GM19328 (cell line): ENCODE data around the gene NAALADL2.

Experiments
- ATAC-seq: cut with Tn5 transposase; IDR thresholded peaks from one replicate; pipeline ENCODE4 v1.9.1; 2021; ENCODE audit warnings: mild to moderate bottlenecking, moderate library complexity; ENCODE audit not compliant: unreplicated experiment

Gene NAALADL2

GRCh38 chr3:175193815-175194518 is 334.8 kb downstream of the NAALADL2 start:
- ATAC-seq: no peak

GRCh38 chr3:175198991-175199783 is 340.1 kb downstream of the NAALADL2 start:
- no peak for ATAC-seq

- ATAC-seq: no peak
Observed at GRCh38 chr3:175199961-175200360, 340.8 kb downstream of the NAALADL2 start.

GRCh38 chr3:175200391-175201095 is 341.4 kb downstream of the NAALADL2 start:
- no peak for ATAC-seq

- no peak for ATAC-seq
Observed at GRCh38 chr3:175207361-175207760, 348.2 kb downstream of the NAALADL2 start.

- ATAC-seq: no peak
Observed at GRCh38 chr3:175208326-175208725, 349.2 kb downstream of the NAALADL2 start.

GRCh38 chr3:175211466-175211865 is 352.3 kb downstream of the NAALADL2 start:
- no peak for ATAC-seq

- ATAC-seq: no peak
Observed at GRCh38 chr3:175212896-175213295, 353.8 kb downstream of the NAALADL2 start.

GRCh38 chr3:175214216-175214615 is 355.1 kb downstream of the NAALADL2 start:
- ATAC-seq: no peak

GRCh38 chr3:175215833-175216232 is 356.7 kb downstream of the NAALADL2 start:
- ATAC-seq: no peak

GRCh38 chr3:175222356-175222755 is 363.2 kb downstream of the NAALADL2 start:
- ATAC-seq: no peak

- ATAC-seq: no peak
Observed at GRCh38 chr3:175224051-175224450, 364.9 kb downstream of the NAALADL2 start.

GRCh38 chr3:175226444-175226843 is 367.3 kb downstream of the NAALADL2 start:
- no peak for ATAC-seq

GRCh38 chr3:175227126-175227525 is 368.0 kb downstream of the NAALADL2 start:
- ATAC-seq: no peak

- no peak for ATAC-seq
Observed at GRCh38 chr3:175233957-175234940, 375.1 kb downstream of the NAALADL2 start.

- ATAC-seq: no peak
Observed at GRCh38 chr3:175238801-175239200, 379.7 kb downstream of the NAALADL2 start.

- ATAC-seq: no peak
Observed at GRCh38 chr3:175240921-175241320, 381.8 kb downstream of the NAALADL2 start.

GRCh38 chr3:175242243-175242642 is 383.1 kb downstream of the NAALADL2 start:
- no peak for ATAC-seq

- no peak for ATAC-seq
Observed at GRCh38 chr3:175246234-175246633, 387.1 kb downstream of the NAALADL2 start.

- ATAC-seq: no peak
Observed at GRCh38 chr3:175246766-175247165, 387.6 kb downstream of the NAALADL2 start.
